OCI-LY7 (cell line): ENCODE measurements around the gene KDM4E. TPM values are rescaled to one million over a fixed set of nuclear protein-coding genes. Genes with fewer than 3 reads are reported as not detected.
A peak's percentile ranks its signal among the peaks of the same experiment; 100 is the strongest.

ENCODE experiments used
- BruUV-seq: library from RNA; stranded (reverse); fragments of 400-500 nt; replicated peaks from 2 replicates; lab custom pipeline; 2021; lab: Mats Ljungman, UMichigan
- CTCF ChIA-PET: fragments of 300-600 bp; sonication (Branson Sonifier 250); formaldehyde crosslinking; loops from one replicate; lab custom pipeline; 2022; ENCODE audit warnings: antibody characterized with exemption; ENCODE audit not compliant: unreplicated experiment; lab: Charles Lee
- POLR2A ChIA-PET: fragments of 300-600 bp; sonication (Branson Sonifier 250); formaldehyde crosslinking; loops from one replicate; lab custom pipeline; 2022; ENCODE audit warnings: antibody characterized with exemption; lab: Charles Lee
- DNase-seq: peaks from one replicate; pipeline ENCODE4 v3.0.0-alpha.2; 2015; ENCODE audit warnings: low spot score
- H2AFZ ChIP-seq: fragments of 200-600 bp; sonication (generic), shearing (Covaris generic); 2 replicates; pipeline ENCODE4 v1.6.1; 2014; ENCODE audit warnings: mild to moderate bottlenecking, antibody characterized with exemption, low read length, moderate library complexity
- H3K27ac ChIP-seq: fragments of 200-600 bp; sonication (generic); 2 replicates; pipeline ENCODE4 v1.5.1; 2014; ENCODE audit warnings: mixed run types, low read depth, mild to moderate bottlenecking, moderate library complexity, low read length, inconsistent platforms; ENCODE audit not compliant: poor library complexity, severe bottlenecking
- H3K36me3 ChIP-seq: fragments of 200-600 bp; sonication (generic); 2 replicates; pipeline ENCODE4 v1.6.1; 2014; ENCODE audit warnings: mild to moderate bottlenecking, antibody characterized with exemption, low read length, moderate library complexity, mixed read lengths; ENCODE audit not compliant: insufficient read depth
- H3K4me1 ChIP-seq: fragments of 200-600 bp; sonication (generic); 2 replicates; pipeline ENCODE4 v1.5.1; 2014; ENCODE audit warnings: mild to moderate bottlenecking, low read length; ENCODE audit not compliant: insufficient read depth, poor library complexity, severe bottlenecking
- H3K4me2 ChIP-seq: fragments of 200-600 bp; sonication (generic); 2 replicates; pipeline ENCODE4 v1.6.1; 2014; ENCODE audit warnings: mild to moderate bottlenecking, low read length
- H3K4me3 ChIP-seq: fragments of 200-600 bp; sonication (generic); 2 replicates; pipeline ENCODE4 v1.5.1; 2014; ENCODE audit warnings: mild to moderate bottlenecking, low read depth, low read length; ENCODE audit not compliant: poor library complexity, severe bottlenecking
- H3K79me2 ChIP-seq: fragments of 200-600 bp; sonication (generic); 2 replicates; pipeline ENCODE4 v1.6.1; 2016; ENCODE audit warnings: low read depth, mild to moderate bottlenecking, low read length, moderate library complexity, mixed read lengths; ENCODE audit not compliant: insufficient read depth
- H3K9me2 ChIP-seq: fragments of 200-600 bp; sonication (generic); 2 replicates; pipeline ENCODE4 v1.6.1; 2016; ENCODE audit warnings: mild to moderate bottlenecking, low read length, mixed read lengths; ENCODE audit not compliant: insufficient read depth
- H3K9me3 ChIP-seq: fragments of 200-600 bp; sonication (generic); 2 replicates; pipeline ENCODE4 v1.6.1; 2014; ENCODE audit warnings: mild to moderate bottlenecking, mixed run types, low read length, mixed read lengths
- H4K20me1 ChIP-seq: fragments of 200-600 bp; sonication (generic); 2 replicates; pipeline ENCODE4 v1.6.1; 2014; ENCODE audit warnings: mild to moderate bottlenecking, antibody characterized with exemption, low read length, moderate library complexity, mixed read lengths; ENCODE audit not compliant: insufficient read depth
- EZH2phosphoT487 ChIP-seq: fragments of 200-600 bp; sonication (generic); IDR thresholded peaks from 2 replicates; pipeline ENCODE4 v1.6.1; 2018; ENCODE audit warnings: low read depth, borderline replicate concordance, mild to moderate bottlenecking, mixed run types, antibody characterized with exemption, low read length, moderate library complexity, mixed read lengths
- intact Hi-C: fragments of 100-400 bp; cut with micrococcal nuclease; formaldehyde crosslinking; loops from one replicate; pipeline ENCODE4 v1.10.0; 2022; ENCODE audit not compliant: unreplicated experiment
- total RNA-seq, 2 experiments: library from RNA; depleted of rRNA in 1 of 2; stranded (reverse); fragments of >200 nt in 1 of 2; shearing (Covaris generic) in 1 of 2; gene quantifications; 2 replicates each; pipeline ENCODE4 v1.2.3, GENCODE V29; 2014 to 2022
- TF ChIP-seq, protein P1 (sequence below): fragments of 200-600 bp; sonication (generic); conservative IDR thresholded peaks from 2 replicates; pipeline ENCODE4 v1.5.1; 2014; ENCODE audit warnings: mild to moderate bottlenecking, antibody characterized with exemption, low read length, moderate library complexity, mixed read lengths

KDM4E gene
- total RNA-seq, 2 experiments from 2014 or later: not detected

DNA sequence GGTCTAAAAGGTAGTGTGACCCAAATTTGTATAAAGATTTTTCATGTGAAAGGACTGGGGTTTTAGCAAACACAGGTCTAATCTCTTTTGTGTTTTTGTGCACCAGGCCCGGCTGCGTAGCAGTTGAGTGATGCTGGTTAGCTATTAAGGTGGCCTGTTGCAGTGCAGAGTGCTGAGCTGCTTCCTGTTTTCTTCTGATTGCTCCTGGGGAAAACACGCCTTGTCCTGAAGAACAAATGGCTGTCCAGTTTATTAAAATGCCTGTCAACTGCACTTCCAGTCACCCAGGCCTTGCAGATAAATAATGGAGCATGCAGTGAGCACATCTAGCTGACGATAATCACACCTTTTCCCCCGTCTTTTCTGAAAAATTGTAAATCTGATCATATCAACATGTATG lies 43.5 kb downstream of the KDM4E start:
- H3K79me2 ChIP-seq: peaks cover 28% of the 10 kb centered on the region
- peak; percentile 92 for DNase-seq
- peak overlapping the region; percentile 87 for H3K4me3 ChIP-seq
- intact Hi-C loops: loop anchor here (1.0 to 10.0 kb wide), 6 partner anchors 21 to 719 kb away; partner anchors contain the start of genes CWC15, ENDOD1, FAM76B and KDM4D
- POLR2A ChIA-PET: interaction anchor here (0.6 to 5.4 kb wide), 17 partner anchors 13 to 722 kb away, joined by 3 to 68 read pairs (median 9); partner anchors contain the start of genes CEP57, CWC15, ENDOD1 and FAM76B
- peak overlapping the region; percentile 88; the same call in 1 of the 2 replicates for H2AFZ ChIP-seq
- peaks cover 13% of the 10 kb centered on the region for H3K4me1 ChIP-seq
- TF ChIP-seq, protein P1, sequence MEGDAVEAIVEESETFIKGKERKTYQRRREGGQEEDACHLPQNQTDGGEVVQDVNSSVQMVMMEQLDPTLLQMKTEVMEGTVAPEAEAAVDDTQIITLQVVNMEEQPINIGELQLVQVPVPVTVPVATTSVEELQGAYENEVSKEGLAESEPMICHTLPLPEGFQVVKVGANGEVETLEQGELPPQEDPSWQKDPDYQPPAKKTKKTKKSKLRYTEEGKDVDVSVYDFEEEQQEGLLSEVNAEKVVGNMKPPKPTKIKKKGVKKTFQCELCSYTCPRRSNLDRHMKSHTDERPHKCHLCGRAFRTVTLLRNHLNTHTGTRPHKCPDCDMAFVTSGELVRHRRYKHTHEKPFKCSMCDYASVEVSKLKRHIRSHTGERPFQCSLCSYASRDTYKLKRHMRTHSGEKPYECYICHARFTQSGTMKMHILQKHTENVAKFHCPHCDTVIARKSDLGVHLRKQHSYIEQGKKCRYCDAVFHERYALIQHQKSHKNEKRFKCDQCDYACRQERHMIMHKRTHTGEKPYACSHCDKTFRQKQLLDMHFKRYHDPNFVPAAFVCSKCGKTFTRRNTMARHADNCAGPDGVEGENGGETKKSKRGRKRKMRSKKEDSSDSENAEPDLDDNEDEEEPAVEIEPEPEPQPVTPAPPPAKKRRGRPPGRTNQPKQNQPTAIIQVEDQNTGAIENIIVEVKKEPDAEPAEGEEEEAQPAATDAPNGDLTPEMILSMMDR: no peak
- no peak for TF ChIP-seq EZH2phosphoT487
- H3K9me2 ChIP-seq: no peaks in the 10 kb centered on the region
- BruUV-seq: no TSS peak
- H4K20me1 ChIP-seq: 0 out of 2 replicates have a peak, but pooled peaks cover 9% of the 10 kb centered on the region
- H3K9me3 ChIP-seq: 0 out of 2 replicates have a peak, but pooled peaks cover 4% of the 10 kb centered on the region
- peaks cover 14% of the 10 kb centered on the region for H3K36me3 ChIP-seq
- H3K4me2 ChIP-seq: peak overlapping the region; percentile 81
- CTCF ChIA-PET: interaction anchor here (1.0 to 2.9 kb wide), 4 partner anchors 21 to 162 kb away, joined by 3 to 18 read pairs (median 10); partner anchors contain the start of genes ENDOD1 and SESN3
- peak overlapping the region; percentile 77 for H3K27ac ChIP-seq

DNA sequence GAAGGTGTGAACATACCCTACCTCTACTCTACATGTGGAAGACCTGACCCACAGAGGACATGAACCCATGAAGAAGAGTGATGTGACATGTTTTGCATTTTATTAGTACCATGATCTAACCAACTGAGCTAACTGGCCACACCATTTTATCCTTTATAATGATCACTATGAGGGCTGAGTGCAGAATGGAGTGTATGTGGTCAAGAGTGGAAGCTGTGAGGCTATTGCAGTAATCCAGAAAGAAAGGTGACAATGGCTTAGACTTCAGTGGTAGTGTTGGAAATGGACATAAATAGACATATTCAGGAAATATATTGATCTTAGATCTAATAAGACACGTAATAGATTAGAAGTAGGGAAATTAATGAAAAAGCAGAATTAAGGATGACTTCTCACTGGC lies 45.4 kb downstream of the KDM4E start:
- ChIA-PET CTCF (interaction anchor here (0.7 to 0.9 kb wide), 3 partner anchors 10 to 23 kb away, joined by 3 read pairs; no protein-coding TSS in a partner anchor), POLR2A (interaction anchor here (0.6 to 5.4 kb wide), 6 partner anchors 19 to 925 kb away, joined by 3 to 24 read pairs (median 4); partner anchors contain the start of gene ENDOD1)
- intact Hi-C loops: no loop called here
- TSS peak; percentile 23 for BruUV-seq
- peaks cover 28% of the 10 kb centered on the region for H3K79me2 ChIP-seq
- H3K27ac ChIP-seq: no peak overlapping the region
- DNase-seq: no peak
- H3K9me3 ChIP-seq: 0 out of 2 replicates have a peak, but pooled peaks cover 4% of the 10 kb centered on the region
- no peak overlapping the region for H3K4me2 ChIP-seq
- H3K4me3 ChIP-seq: no peak overlapping the region
- peaks cover 13% of the 10 kb centered on the region for H3K4me1 ChIP-seq
- no peak for TF ChIP-seq EZH2phosphoT487
- TF ChIP-seq, protein P1: no peak
- 0 out of 2 replicates have a peak, but pooled peaks cover 9% of the 10 kb centered on the region for H4K20me1 ChIP-seq
- H3K36me3 ChIP-seq: peaks cover 14% of the 10 kb centered on the region
- no peaks in the 10 kb centered on the region for H3K9me2 ChIP-seq
- H2AFZ ChIP-seq: no peak overlapping the region
